ENCODE data around the gene GCGR.

The GCGR gene

DNA sequence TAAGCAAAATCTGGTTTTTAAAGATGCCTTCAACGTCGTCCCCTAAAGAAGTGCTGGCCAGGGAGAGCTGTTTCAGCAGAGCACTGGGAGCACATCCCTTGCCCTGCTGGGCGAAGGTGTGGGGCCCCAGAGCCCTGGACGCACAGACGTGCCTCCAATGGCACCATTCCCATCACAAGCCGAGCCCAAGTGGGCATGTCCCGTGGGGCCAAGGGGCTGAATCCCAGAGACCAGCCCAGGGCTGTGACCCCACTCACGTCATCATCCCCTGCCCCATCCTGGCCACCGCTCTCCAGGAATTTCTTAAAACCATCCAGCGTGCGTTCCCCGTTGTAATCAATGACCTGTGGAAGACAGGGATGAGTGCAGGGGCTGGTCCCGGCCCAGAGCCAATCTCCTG is 40.9 kb downstream of the GCGR start:
- no peak overlapping the region for H3K4me3 ChIP-seq (ENCODE audit: low read depth, low read length)
- DNase-seq (ENCODE audit: low read depth), result no peak
- TF ChIP-seq, protein P1, sequence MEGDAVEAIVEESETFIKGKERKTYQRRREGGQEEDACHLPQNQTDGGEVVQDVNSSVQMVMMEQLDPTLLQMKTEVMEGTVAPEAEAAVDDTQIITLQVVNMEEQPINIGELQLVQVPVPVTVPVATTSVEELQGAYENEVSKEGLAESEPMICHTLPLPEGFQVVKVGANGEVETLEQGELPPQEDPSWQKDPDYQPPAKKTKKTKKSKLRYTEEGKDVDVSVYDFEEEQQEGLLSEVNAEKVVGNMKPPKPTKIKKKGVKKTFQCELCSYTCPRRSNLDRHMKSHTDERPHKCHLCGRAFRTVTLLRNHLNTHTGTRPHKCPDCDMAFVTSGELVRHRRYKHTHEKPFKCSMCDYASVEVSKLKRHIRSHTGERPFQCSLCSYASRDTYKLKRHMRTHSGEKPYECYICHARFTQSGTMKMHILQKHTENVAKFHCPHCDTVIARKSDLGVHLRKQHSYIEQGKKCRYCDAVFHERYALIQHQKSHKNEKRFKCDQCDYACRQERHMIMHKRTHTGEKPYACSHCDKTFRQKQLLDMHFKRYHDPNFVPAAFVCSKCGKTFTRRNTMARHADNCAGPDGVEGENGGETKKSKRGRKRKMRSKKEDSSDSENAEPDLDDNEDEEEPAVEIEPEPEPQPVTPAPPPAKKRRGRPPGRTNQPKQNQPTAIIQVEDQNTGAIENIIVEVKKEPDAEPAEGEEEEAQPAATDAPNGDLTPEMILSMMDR (conservative IDR thresholded peaks at IDR 0.05; ENCODE audit: low read depth, low read length), result no peak

DNA sequence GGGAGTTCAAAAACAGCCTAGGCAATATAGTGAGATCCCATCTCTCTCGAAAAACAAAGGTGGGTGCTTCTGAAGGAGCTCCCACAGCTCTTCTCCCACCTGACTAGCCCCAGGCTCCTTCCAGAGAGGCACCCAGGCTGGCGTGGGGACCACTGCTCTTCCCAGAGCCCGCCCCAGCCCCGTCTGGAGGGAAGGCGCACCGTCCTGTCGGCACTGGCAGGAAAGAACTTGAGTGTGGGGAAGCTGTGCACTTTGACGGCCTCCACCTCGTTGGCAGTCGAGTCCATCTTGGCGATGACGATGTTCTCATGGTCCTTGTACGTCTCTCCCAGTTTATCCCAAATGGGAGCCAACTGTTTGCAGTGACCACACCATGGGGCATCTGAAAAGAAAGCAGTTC is 41.4 kb downstream of the GCGR start:
- no peak overlapping the region for H3K4me3 ChIP-seq (ENCODE audit: low read depth, low read length)
- no peak for DNase-seq (ENCODE audit: low read depth)
- TF ChIP-seq, protein P1 (conservative IDR thresholded peaks at IDR 0.05; ENCODE audit: low read depth, low read length), result no peak

DNA sequence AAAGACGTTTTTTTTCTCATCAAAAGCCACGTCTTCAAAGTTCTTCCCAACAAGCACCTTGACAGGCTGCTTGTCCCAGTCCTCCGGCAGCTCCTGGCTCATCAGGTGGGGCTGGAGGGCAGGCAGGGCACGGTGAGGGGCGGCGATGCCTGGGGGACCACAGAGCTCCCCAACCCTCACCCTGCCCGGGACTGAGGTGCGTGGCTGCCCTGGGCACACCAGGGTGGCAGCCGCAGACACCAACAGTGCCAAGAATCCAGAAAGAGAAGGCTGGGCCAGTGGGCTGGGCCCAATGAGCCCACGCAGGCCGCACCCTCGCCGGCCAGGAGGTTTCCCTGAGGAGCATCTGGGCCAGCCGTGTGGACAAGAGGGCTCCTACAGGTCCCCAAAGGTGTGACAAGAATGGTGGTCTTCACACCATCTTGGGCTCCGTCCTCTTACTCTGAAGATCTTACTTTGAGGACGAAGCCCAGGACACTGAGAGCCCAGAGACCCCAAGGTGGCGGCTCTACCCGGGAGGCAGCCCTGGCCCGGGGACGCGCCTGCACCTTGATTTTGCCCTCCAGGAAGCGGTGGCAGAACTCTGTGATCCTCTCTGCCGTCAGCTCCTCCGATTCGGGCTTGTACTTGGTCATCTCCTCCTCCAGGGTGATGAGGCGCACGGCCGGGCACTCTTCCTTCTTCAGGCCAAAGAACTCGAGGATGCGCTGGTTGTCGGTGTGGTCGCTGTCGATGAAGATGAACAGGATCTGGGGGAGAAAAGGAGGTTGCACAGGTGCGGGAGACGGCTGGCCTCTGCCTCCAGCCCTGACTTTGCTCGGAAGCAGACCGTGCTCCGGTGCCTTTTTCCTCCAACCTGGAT is 42.2 kb downstream of the GCGR start:
- H3K4me3 ChIP-seq (ENCODE audit: low read depth, low read length), result no peak overlapping the region
- no peak for DNase-seq (ENCODE audit: low read depth)
- TF ChIP-seq, protein P1 (conservative IDR thresholded peaks at IDR 0.05; ENCODE audit: low read depth, low read length), result no peak

DNA sequence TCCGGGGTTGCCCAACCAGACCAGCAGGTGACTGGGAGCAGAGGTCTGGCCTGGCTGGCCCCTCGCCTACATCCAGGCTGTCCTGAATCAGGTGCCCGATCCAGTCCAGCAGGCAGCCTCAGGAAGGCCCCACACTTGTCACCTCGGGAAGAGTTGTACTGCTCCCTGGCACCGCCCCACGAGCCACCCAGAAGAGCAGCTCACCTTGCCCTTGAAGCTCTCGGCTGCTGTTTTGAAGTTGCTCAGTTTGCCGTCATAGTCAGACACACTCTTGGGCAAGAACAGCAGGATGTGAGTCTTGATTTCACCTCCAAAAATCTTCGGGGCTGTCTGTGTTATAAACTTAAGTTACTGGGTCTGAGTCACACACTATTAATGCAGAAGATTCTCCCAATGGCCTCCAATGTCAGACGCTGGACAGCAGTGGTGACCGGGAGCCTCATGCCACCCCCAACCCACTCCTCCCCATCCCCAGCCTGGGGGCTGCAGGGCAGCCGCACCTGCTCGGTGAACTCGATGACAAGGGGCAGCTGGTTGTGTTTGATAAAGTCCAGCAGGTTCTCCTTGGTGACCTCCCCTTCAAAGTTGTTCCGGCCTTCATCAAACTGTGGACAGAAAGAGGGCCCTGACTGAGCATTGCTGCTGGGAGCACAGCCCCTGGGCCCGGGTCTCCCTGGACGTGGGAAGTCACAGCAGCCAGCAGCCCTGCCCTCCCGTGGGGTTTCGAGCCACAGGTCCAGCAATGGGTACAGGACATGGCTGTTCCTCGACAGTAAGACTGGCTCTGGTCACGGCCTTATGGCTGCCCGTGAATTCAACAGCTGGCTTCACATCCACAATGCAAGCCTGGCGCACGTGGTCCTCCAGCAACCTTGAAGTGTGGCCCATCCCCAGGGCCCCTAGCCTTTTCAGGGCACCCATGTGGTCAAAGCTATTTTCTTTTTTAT is 43.1 kb downstream of the GCGR start:
- no peak for DNase-seq (ENCODE audit: low read depth)
- TF ChIP-seq, protein P1 (conservative IDR thresholded peaks at IDR 0.05; ENCODE audit: low read depth, low read length), result no peak
- no peak overlapping the region for H3K4me3 ChIP-seq (ENCODE audit: low read depth, low read length)

DNA sequence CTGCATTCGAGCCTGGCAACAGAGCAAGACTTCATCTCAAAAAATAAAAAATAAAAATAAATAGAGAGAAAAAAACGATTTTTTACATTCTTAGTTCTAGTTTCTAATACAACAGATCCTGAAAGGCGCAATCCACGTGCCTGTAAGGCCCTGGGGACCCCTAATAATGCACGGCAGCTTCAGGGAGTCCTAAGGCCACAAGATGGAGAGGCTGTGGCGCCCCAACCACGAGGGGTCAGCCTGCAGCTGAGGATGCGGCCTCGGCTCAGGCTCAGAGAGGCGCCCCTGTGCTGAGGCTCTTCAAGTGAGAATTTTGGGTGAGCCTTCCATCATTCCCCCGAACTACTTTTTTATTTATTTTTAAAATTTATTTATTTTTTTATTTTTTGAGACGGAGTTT is 45.5 kb downstream of the GCGR start:
- no peak overlapping the region for H3K4me3 ChIP-seq (ENCODE audit: low read depth, low read length)
- DNase-seq (ENCODE audit: low read depth), result no peak
- TF ChIP-seq, protein P1 (conservative IDR thresholded peaks at IDR 0.05; ENCODE audit: low read depth, low read length), result no peak

DNA sequence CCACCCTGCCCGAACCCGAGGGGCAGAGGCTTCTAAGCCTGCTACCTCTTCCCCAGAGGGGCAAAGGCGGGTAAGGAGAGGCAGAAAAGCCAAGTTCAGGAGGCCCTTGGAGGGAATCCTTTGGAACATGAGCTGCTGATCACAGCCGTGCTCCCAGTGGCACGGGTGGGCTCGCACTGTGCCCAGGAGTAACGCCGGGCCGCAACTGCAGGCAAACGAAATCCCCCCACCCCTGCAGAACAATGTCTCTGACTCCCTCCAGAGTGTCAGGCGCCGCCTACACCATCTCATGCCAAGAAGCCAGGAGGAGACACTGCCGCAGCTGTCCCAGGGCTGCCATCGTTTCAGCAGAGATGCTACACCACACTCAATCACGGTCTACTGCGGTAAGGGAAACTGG is 47.5 kb downstream of the GCGR start:
- TF ChIP-seq, protein P1 (conservative IDR thresholded peaks at IDR 0.05; ENCODE audit: low read depth, low read length), result no peak
- no peak for DNase-seq (ENCODE audit: low read depth)

More for the DNA sequence above, 47.5 kb downstream of the GCGR start:
- no peak overlapping the region for H3K4me3 ChIP-seq (ENCODE audit: low read depth, low read length)

All from choroid plexus epithelial cell (primary cell).